ENCODE data around the gene ZNF644. TPM values are rescaled to one million over a fixed set of nuclear protein-coding genes. Genes with fewer than 3 reads are reported as not detected.
A peak's percentile ranks its signal among the peaks of the same experiment; 100 is the strongest.

Gene ZNF644
- polyA plus RNA-seq, 12 donors: 36.1 to 63.2 (median 46.5) TPM; not detected in 1

GRCh38 chr1:91026320-91026719, 4.5 kb upstream of the ZNF644 start:
- DNase-seq: no peak

DNA sequence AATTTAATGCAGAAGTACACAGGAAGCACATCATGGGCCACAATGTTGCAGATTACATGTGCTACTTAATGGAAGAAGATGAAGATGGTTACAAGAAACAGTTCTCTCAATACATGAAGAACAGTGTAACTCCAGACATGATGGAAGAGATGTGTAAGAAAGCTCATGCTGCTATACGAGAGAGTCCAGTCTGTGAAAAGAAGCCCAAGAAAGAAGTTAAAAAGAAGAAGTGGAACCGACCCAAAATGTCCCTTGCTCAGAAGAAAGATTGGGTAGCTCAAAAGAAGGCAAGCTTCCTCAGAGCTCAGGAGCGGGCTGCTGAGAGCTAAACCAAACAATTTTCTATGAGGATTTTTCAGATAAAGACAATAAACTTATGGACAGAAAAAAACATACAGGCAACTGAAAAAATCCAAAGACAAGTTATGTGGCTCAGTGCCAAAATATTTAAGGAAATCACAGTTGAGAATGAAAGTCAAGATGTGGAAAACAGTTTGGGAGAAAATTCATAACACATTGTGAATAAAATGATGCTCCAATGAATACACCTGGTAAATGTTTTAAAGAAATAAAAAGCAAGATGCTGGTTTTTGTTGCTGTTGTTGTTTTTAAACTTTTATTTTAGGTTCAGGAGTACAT, 2.8 kb upstream of the ZNF644 start:
- no peak for DNase-seq

DNA sequence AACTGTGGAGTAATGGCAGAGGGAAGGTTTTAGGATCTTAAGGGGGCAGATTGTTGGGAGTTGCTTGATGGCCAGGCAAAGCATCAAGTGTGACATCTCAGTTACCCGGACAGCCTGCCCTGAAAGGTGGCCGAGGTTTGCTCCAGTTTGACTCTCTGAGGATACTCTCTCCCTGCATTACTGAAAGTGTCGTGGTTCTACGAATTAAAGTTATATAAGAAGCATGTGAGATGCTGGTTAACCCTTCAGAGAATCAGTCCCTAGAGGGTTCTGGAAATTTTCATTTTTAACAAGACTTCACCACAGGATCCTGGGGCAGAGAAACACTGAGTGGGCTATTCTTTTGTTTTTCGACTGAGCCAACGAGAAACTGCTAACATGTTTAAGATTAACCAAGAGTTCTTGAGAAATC, 689 bp upstream of the ZNF644 start:
- DNase-seq: no peak

- peak; percentile 83 for DNase-seq
Measured at GRCh38 chr1:91020967-91021685, 709 bp downstream of the ZNF644 start.

DNA sequence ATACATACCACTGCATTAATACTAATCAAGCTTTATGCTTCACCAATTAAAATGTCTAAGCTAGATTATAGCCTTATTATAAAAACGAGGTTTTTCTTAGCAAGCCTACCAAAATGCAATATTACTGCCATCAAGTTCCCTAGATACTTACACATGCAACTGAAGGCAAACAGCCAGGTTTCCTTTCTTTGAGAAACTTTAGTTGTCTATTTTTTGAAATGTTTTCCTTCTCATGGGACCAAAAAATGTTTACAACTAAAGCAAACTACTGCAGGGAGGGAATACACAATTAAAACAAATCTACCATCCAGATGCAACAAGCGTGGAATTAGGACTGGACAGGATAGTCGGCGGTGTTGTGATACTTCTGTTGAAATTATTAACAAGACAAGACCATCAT, 1.3 kb downstream of the ZNF644 start:
- DNase-seq: peak; percentile 15

DNA sequence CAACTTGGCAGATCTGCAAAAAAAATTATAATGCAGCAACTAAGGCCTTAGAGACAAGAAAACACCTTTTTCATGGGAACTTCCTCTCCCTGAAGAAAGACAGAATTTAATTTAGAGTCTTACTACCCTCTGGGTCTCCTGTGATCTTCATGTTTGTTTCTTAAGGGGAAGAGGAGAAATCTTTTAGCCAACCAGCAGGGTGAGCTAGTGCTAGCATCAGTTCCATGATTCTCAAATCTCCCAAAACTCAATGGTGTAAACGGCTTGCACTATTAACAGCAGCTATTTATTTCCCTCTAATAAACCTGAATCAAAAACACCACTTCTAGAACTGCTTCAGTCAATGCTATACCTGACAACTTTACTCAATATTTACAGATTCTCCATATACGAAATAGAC, 3.8 kb downstream of the ZNF644 start:
- DNase-seq: no peak

DNA sequence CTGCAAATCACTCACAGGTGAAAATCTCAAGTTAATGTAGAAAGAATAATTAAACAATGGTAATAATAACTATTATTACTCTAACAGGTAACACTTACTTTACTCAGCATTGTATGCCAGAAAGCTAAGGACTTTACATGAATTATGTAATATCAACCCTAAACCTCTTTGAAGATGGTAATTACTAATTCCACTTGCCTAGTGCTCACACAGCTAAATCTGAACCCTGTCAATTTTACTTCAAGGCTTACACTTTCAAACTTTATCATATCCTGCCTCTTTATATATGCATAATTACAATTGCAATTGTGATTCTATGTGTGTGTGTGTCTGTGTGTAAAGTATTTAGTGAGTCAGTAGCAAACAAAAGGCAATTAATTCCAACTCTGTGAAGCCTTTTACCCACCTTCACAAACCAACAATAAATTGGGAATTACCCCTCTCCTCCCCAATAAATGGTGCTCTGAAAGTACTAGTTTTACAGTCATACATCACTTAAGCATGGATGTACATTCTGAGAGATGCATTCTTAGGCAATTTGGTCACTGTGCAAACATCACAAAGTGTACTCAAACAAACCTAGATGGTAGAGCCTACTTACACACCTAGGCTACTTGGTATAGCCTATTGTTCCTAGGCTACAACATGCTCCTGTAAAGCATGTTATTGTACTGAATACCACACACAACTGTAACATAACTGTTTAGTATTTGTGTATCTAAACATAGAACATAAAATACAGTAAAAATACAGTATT, 5.9 kb downstream of the ZNF644 start:
- DNase-seq: no peak

- DNase-seq: no peak
Measured at GRCh38 chr1:91015358-91015780, 6.5 kb downstream of the ZNF644 start.

DNA sequence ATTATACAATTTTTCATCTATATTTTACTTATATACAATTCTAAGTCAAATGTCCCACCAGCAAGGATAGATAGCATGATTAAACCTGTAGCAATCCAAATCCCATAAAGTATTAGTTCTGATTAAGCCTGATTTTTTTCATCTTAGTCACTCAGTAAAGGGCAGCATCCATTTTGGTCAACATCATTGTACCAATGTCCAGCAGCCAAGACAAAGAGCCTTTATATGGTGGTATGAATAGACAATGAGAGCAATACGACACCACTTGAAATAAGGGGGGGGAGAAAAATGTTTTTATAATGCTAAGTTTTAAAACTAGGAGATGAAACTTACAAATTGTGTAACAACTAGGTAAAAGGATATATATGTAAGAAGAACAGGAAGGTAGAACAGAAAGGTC, 7.4 kb downstream of the ZNF644 start:
- DNase-seq: no peak

- DNase-seq: no peak
Measured at GRCh38 chr1:91013302-91013701, 8.5 kb downstream of the ZNF644 start.

GRCh38 chr1:91012196-91012595, 9.6 kb downstream of the ZNF644 start:
- DNase-seq: no peak

DNA sequence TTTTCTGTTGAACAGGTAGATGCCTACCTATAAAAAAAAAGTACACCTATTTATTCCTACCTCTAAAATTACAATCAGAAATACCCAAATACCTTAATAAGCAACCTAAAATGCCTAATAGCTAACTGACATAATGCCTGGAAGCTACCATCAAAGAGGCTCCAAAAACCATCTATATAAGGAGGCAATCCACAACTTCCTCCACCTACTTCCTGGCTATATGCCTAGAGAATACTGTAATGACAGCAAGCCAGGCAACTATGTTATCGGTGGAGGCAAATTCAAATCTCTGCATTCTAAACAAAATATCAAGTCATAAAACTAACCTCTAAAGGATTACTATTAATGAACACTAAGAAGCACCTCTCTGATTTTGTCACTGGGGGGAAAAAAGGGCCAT, 10.1 kb downstream of the ZNF644 start:
- no peak for DNase-seq

GRCh38 chr1:91007827-91008226, 14.0 kb downstream of the ZNF644 start:
- no peak for DNase-seq

DNA sequence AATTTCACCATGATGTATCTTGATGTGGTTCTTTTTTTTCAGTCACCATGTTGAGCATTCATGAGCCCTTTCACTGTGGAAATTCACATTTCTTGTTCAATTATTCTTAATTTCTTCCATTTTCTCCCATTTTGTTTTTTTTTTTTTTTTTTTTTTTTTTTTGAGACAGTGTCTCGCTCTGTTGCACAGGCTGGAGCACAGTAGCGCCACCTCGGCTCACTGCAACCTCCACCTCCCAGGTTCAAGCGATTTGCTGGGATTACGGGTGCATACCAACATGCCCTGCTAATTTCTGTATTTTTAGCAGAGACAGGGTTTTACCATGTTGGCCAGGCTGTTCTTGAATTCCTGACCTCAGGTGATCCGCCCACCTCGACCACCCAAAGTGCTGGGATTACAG, 14.7 kb downstream of the ZNF644 start:
- DNase-seq: no peak

DNA sequence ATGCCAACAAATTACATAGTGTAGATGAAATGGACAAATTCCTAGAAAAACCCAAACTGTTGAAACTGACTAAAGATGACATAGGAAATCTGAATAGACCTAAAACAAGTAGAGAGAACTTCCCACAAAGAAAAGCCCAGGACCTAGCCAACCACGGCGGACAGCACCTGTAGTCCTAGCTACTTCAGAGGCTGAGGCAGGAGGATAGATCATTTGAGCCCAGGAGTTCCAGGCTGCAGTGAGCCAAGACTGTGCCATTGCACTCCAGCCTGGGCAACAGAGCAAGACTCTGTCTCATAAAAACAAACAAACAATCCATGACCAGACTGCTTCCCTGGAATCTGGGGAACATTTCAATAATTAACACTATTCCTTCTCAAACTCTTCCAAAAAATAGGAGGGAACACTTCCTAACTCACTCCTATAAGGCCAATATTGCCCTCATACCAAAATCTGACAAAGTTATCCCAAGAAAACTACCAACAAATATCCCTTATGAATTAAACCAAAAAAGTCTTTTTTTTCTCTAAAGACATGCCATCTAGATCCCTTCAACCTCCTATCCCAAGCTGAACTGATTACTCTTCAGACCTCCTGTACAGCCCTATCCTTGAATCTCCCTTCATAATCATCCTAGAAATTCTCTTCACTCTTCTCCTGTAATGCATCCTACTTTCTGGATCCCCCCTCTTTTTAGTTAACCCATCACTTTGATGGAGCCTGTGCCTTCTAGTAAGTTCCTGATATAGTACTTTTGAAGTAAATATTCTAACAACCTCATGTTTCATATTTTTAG, 15.5 kb downstream of the ZNF644 start:
- no peak for DNase-seq

DNA sequence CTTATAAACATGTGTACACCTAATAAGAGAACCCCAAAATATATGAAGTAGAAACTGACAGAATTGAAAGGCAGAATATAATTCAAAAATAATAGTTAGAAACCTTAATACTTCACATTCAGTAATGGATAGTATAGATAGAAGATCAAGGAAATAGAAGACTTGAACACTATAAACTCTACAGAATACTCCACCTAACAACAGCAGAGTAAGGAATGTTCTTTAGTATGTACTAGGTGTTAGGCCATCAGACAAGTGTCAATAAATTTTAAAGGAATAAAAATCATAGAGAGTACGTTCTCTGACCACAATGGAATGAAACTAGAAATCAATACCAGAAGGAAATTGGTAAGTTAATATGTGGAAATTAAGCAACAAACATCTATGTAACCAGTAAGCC, 16.6 kb downstream of the ZNF644 start:
- no peak for DNase-seq

DNA sequence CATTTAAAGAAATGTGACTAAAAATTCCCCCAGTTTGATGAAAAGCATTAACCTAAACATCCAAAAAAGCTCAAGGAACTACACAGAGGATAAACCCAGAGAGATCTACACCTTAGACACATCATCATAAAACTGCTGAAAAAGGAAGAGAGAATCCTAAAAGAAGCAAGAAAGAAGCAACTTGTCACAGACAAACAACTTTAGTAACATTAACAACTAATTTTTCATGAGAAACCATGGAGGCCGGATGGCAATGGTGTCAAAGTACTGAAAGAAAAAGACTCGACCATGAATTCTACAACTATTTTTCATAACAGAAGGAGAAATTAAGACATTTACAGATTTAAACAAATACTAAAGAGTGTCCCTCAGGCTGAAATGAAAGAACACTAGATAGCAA, 17.7 kb downstream of the ZNF644 start:
- no peak for DNase-seq

- no peak for DNase-seq
Measured at GRCh38 chr1:90996742-90997413, 25.0 kb downstream of the ZNF644 start.

DNA sequence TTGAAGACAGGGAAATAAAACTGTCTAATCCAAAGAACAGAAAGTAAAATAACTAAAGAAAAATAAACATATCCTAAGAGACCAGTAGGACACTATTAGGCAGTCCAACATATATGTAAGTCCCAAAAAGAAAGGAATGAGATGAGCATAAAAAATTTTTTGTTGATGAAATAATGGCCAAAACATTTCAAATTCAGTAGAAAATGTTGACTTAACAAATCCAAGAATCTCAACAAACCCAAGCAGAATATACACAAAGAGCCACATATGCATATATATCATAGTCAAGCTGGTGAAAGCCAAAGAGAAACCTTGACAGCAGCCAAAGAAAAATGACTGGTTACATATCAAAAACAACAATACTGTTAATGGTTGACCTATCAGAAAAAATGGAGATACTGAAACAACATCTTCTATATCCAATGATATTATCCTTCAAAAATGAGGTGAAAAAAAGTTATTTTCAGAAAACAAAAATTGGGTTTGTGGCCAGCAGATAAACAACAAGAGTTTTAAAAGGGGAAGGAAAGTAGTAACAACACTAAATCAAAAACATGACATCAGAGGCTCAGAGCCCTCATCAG, 26.4 kb downstream of the ZNF644 start:
- no peak for DNase-seq

DNA sequence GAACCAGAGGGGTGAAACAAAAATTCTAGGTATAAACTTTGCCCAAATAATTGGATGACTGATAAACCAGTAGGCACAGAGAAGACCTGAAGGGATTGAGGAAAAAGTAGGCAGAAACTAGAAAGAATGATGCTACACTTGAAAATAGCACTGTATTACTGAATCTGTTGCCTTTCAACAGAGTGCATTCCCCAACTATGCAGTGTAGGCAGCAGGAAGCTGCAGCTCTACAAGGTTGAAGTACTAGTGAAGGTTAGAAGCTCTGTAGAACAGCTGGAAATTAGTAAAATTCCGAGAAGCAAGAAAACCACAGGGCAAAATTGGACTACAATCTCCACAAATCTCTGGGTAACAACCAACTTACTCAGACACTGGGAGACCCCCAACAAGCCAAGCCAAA, 27.4 kb downstream of the ZNF644 start:
- DNase-seq: no peak

DNA sequence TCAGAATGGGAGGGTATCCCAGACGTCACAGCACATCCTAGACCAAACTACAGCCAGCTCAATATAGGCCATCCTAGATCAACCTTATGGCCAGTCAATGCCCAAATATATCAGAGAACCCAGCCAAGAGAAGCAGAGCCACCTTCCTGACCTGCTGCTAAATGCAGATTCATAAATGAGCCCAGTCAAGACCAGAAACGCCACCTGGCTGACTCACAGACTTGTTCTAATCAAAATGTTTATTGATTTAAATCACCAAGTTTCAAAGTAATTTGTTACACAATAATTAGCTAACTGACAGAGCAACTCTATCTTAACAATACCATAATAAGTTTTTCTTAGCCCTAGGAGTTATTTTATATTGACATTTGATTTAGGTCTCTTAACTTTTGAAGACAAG, 28.6 kb downstream of the ZNF644 start:
- no peak for DNase-seq

Data from muscle of arm (tissue), 12 donors.